IPS-20b (cell line): Measurements from ENCODE around the gene ARHGAP10.
A peak's percentile ranks its signal among the peaks of the same experiment; 100 is the strongest.

Source experiments
- H3K27ac ChIP-seq: one replicate; pipeline ENCODE4 v1.5.1; 2013; ENCODE audit warnings: low read length
- H3K27me3 ChIP-seq: 2 replicates; pipeline ENCODE4 v1.6.1; 2013; ENCODE audit warnings: mild to moderate bottlenecking, low read length, inconsistent platforms; ENCODE audit not compliant: insufficient read depth
- H3K36me3 ChIP-seq: 2 replicates; pipeline ENCODE4 v1.6.1; 2013; ENCODE audit warnings: low read depth, mild to moderate bottlenecking, inconsistent platforms, low read length, moderate library complexity; ENCODE audit not compliant: insufficient read depth
- H3K4me1 ChIP-seq: 2 replicates; pipeline ENCODE4 v1.6.1; 2013; ENCODE audit warnings: mild to moderate bottlenecking, control low read depth, inconsistent platforms, low read length, moderate library complexity; ENCODE audit not compliant: insufficient read depth
- H3K4me3 ChIP-seq: 2 replicates; pipeline ENCODE4 v1.5.1; 2013; ENCODE audit warnings: mild to moderate bottlenecking, low read length, inconsistent platforms
- H3K9ac ChIP-seq: 2 replicates; pipeline ENCODE4 v1.6.1; 2013; ENCODE audit warnings: low read depth, mild to moderate bottlenecking, inconsistent platforms, low read length, moderate library complexity
- H3K9me3 ChIP-seq: 2 replicates; pipeline ENCODE4 v1.6.1; 2013; ENCODE audit warnings: mild to moderate bottlenecking, low read depth, low read length, inconsistent platforms; ENCODE audit not compliant: insufficient read depth

ARHGAP10 gene

DNA sequence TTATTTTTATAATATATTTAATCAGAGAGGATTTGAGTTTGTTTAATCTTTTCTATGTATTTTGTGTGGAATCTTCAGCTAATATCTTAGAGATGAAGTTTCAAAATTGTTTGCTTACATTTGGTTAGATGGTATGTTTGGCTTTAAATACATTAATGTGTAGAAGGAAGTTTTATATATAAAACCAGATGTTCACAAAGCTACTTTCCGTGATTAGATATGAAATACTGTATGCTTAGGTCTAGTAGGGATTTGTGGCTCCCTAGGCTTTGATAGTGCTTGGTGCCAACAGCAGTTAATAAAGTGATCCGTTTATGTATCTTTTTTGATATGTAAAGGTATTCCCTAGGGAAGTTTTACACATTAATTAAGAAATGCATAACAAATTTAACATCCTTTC lies 223.0 kb downstream of the ARHGAP10 start:
- Histone ChIP-seq H3K9me3 (no peaks in the 10 kb centered on the region), H3K36me3 (no peaks in the 10 kb centered on the region), H3K4me3 (no peak overlapping the region), H3K4me1 (peaks cover 34% of the 10 kb centered on the region; the same call in 1 of the 2 replicates), H3K27me3 (no peaks in the 10 kb centered on the region), H3K9ac (no peak overlapping the region), H3K27ac (no peak overlapping the region)

DNA sequence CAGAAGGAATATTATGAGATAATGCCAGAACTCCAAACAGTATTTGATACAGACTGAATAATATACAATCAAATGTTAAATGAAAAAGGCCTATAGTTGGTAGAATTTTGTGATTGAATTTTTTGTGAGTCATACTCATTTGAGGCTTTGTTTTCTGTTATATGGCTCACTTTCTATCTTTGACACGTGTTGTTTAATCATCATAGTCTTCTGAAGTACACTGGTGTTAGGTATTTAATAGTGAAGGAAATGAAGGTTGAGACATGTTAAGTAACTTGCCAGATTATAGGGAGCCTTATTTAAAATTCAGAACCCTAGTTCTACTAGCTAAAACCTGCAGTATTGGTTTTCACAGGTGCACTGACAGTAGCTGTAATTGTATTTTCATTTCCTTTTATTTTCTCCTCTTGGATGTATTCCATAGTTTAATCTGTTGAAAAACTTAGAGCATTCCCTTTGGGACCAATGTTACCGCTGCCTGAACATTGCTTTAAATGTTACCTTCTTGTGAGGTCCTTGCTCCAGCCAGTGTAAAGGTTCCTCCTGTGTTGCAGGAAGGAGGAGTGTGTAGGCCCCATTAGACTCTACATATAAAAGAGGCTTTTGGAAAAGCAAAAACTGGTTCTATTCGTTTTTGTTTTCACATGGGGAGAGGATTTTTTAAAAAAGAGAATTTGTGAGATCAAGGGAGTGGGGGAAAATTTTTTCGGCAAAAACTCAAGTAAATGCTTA lies 224.1 kb downstream of the ARHGAP10 start:
- peak overlapping the region; percentile 11; the same call in 1 of the 2 replicates for H3K9ac ChIP-seq
- no peaks in the 10 kb centered on the region for H3K36me3 ChIP-seq
- H3K27me3 ChIP-seq, result no peaks in the 10 kb centered on the region
- H3K27ac ChIP-seq, result no peak overlapping the region
- H3K9me3 ChIP-seq, result no peaks in the 10 kb centered on the region
- peaks cover 34% of the 10 kb centered on the region; the same call in 1 of the 2 replicates for H3K4me1 ChIP-seq
- peak overlapping the region; percentile 21 for H3K4me3 ChIP-seq

DNA sequence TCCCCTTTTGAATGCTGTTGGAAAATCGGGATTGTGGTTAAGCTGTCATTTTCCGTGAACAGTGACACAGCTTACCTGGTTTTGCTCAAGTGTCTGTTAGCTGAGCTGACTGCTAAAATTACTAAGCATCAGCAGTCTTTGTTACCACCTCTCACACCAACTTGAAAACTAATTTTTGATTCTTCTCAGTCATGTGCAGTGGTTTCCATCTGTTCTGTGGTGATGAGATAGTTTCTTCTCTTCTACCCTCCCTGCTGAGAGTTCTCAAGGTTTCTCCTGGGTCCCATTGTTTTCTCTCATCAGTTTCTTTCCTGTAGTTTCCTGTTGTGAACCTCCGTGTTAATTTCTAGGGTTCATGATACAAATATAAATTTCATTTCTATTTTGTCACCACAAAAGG lies 225.6 kb downstream of the ARHGAP10 start:
- Histone ChIP-seq H3K9ac (0 out of 2 replicates have a peak overlapping the region, but pooled peaks have one; percentile 1), H3K4me3 (no peak overlapping the region), H3K4me1 (peaks cover 38% of the 10 kb centered on the region; the same call in 1 of the 2 replicates), H3K27ac (peak overlapping the region; percentile 1), H3K36me3 (no peaks in the 10 kb centered on the region), H3K9me3 (no peaks in the 10 kb centered on the region), H3K27me3 (no peaks in the 10 kb centered on the region)

DNA sequence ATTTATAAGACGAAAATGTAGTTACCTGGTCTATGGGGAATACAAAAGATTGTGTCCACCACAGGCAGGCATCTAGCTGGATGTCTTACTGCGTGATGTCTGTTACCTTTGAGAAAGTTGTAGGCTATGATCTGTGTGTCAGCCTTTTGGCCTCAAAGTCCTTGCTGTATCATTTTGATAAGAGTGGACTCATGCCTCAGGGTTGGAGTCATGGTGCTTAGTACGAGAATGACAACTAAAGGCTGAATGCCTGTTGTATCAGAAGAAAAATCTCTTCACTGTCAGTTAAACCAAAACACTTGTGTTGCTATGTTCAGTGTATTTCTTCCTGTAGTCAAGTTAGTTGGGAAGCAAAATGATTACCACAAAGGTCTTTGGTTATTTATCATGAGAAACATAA lies 226.2 kb downstream of the ARHGAP10 start:
- H3K9ac ChIP-seq, result no peak overlapping the region
- H3K27ac ChIP-seq, result no peak overlapping the region
- no peaks in the 10 kb centered on the region for H3K9me3 ChIP-seq
- H3K36me3 ChIP-seq, result no peaks in the 10 kb centered on the region
- peaks cover 38% of the 10 kb centered on the region; the same call in 1 of the 2 replicates for H3K4me1 ChIP-seq
- H3K4me3 ChIP-seq, result no peak overlapping the region
- no peaks in the 10 kb centered on the region for H3K27me3 ChIP-seq

DNA sequence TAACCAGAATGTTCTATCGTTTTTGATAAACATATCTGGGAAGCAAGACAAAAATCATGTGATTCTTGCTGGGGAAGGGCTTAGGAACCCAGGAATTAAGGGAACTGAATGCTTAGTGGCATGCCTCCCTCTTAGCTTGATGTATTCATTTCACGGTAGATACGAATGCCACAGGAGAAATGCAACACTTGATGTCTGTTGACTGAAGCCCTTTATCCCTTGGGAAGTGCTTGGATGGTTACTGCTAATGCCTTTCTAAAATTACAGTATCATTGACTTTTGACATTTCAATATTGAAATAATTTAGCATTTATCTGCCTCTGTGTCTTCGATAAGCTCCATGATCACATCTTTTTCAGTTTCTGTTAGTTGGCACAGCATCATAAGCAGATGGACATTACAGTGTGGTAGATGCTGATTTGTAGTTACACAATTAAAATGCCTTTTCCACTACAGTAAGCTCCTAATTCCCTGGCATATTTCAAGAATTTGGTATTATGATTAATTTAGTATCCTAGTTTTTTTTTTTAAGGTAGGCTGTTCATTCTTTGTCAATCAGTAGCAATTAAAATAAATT lies 226.7 kb downstream of the ARHGAP10 start:
- no peaks in the 10 kb centered on the region for H3K36me3 ChIP-seq
- H3K9me3 ChIP-seq, result no peaks in the 10 kb centered on the region
- no peaks in the 10 kb centered on the region for H3K27me3 ChIP-seq
- no peak overlapping the region for H3K4me3 ChIP-seq
- H3K4me1 ChIP-seq, result peaks cover 38% of the 10 kb centered on the region; the same call in 1 of the 2 replicates
- no peak overlapping the region for H3K9ac ChIP-seq
- no peak overlapping the region for H3K27ac ChIP-seq

DNA sequence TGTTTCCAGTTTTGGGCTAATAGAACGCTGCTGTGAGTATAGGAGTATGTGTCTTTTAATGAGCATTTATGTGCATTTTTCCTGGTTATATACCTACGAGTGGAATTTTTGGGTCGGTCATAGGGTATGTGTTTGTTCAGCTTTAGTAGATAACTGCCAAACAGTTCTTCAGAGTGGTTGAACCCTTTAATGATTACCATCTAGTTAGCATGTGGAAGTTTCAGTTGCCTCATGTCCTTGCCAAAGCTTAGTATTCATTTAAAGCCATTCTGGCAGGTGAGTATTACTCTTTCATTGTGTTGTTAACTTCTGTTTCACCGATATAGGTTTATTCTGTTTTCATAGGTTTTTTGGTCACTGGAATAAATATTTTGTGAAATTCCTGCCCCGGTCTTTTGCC lies 229.1 kb downstream of the ARHGAP10 start:
- Histone ChIP-seq H3K36me3 (no peaks in the 10 kb centered on the region), H3K4me1 (peaks cover 27% of the 10 kb centered on the region; the same call in 1 of the 2 replicates), H3K9ac (no peak overlapping the region)

DNA sequence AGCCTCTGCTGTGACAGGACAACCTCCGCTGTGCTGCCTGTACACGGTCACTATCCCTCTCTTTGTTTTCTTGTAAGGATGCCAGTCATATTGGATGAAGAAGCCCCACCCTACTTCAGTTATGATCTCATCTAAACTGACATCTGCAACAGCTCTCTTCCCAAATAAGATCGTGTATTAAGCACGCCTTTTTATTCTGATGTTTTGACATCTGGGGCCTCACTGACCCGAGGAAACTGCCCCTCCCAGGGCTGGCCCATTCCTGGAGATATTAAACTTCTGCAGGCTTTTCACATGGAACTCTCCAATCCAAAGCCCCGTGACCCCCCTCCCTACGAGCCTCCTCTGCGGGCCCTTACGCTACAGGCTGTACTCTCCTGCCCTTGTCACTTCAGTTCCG lies 232.0 kb downstream of the ARHGAP10 start:
- Histone ChIP-seq H3K4me1 (peaks cover 7% of the 10 kb centered on the region; the same call in 1 of the 2 replicates), H3K36me3 (no peaks in the 10 kb centered on the region), H3K27ac (no peak overlapping the region), H3K27me3 (no peaks in the 10 kb centered on the region), H3K4me3 (no peak overlapping the region), H3K9me3 (no peaks in the 10 kb centered on the region), H3K9ac (no peak overlapping the region)

More for the DNA sequence above, 229.1 kb downstream of the ARHGAP10 start:
- Histone ChIP-seq H3K4me3 (no peak overlapping the region), H3K27me3 (no peaks in the 10 kb centered on the region), H3K27ac (no peak overlapping the region), H3K9me3 (no peaks in the 10 kb centered on the region)

DNA sequence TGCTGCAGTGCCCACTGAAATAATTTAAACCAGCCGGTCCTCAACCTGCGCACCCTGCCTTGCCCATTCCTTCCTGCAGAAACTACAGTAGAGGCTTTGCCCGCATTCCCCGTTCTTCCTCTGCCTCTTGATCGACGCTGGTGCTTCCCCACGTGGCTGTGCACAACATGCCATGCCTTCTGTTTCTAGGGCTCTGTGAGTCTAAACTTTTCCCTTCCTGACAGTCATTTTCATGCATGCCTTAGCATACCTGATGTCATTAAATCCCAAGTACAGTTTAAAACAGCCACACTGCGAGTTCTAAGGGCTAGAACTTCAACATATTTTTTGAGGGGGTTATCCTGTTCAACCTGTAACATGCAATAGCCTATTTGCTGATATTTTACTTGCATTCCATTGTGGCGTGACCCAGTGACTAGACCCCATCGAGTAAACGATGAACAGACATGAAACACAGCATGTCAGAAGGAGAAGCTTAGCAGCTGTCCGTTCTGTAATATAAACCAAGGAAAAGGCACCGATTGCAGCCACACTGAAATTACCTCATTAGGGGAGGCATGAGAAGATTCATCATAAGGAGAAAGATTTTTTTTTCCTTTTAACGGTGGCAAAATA lies 232.5 kb downstream of the ARHGAP10 start:
- H3K9me3 ChIP-seq, result no peaks in the 10 kb centered on the region
- peaks cover 7% of the 10 kb centered on the region; the same call in 1 of the 2 replicates for H3K4me1 ChIP-seq
- no peak overlapping the region for H3K27ac ChIP-seq
- no peak overlapping the region for H3K4me3 ChIP-seq
- H3K36me3 ChIP-seq, result no peaks in the 10 kb centered on the region
- no peaks in the 10 kb centered on the region for H3K27me3 ChIP-seq
- H3K9ac ChIP-seq, result no peak overlapping the region

DNA sequence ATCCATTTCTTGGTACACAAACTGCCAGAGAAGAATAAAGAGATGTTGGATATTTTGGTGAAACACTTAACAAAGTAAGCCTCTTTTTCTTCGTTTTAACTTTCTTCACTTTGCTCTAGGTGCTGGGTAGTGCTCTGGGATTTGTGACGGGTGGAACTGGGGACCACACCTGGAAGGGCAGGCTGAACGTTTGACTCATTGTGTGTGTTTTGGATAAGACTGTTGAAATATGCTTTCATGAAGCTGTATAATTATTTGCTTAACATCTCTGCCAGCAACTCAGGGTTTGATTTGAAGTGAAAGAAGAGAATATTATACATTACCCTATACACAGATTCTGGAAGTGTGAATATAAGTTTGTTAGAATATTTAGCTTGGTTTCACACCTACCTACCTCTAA lies 233.2 kb downstream of the ARHGAP10 start:
- no peaks in the 10 kb centered on the region for H3K9me3 ChIP-seq
- H3K36me3 ChIP-seq, result no peaks in the 10 kb centered on the region

DNA sequence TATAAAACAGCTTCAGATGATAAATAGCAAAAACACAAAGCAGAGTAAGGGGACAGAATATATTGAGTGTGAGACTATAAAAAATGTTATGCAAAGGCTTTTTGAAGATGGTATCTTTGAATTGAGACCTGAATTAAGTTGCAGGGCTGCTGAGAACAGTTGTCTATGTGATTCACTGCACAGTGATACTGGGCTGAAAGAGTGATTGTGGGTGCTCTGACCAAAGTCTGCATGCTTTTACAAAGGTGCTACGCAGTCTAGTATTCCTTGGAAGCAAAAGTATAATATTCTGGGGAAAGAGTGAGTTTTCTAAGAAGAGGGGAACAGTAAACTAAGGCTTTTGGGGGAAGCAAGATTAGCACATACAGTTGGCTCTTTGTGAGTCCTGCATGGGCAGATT lies 234.0 kb downstream of the ARHGAP10 start:
- no peak overlapping the region for H3K27ac ChIP-seq
- peaks cover 7% of the 10 kb centered on the region; the same call in 1 of the 2 replicates for H3K4me1 ChIP-seq
- no peaks in the 10 kb centered on the region for H3K36me3 ChIP-seq

More for the DNA sequence above, 233.2 kb downstream of the ARHGAP10 start:
- H3K4me3 ChIP-seq, result no peak overlapping the region
- H3K4me1 ChIP-seq, result peaks cover 7% of the 10 kb centered on the region; the same call in 1 of the 2 replicates
- H3K27me3 ChIP-seq, result no peaks in the 10 kb centered on the region
- no peak overlapping the region for H3K9ac ChIP-seq
- H3K27ac ChIP-seq, result no peak overlapping the region

DNA sequence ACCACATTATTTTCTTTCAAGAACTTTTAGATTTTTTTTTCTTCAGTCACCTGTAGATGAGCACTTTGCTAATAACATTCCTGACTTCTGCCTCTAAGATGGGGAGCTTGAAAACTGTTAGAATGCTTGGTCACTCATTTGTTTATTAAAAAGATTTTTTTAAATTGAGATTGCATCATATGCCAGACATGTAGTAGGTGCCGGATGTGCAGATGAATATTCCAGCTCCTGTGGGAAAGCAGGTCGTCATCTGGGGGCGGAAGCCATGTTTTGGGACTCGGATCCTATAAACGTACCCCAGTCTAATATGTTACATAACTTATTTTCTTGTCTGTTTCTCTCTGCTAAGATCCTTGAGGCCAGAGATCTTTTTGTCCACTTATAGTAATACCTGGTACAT lies 236.8 kb downstream of the ARHGAP10 start:
- Histone ChIP-seq H3K4me3 (no peak overlapping the region), H3K4me1 (peaks cover 7% of the 10 kb centered on the region; the same call in 1 of the 2 replicates), H3K9ac (no peak overlapping the region), H3K27me3 (no peaks in the 10 kb centered on the region), H3K9me3 (peaks cover under 1% of the 10 kb centered on the region; the same call in 1 of the 2 replicates), H3K36me3 (no peaks in the 10 kb centered on the region), H3K27ac (no peak overlapping the region)

More for the DNA sequence above, 234.0 kb downstream of the ARHGAP10 start:
- Histone ChIP-seq H3K9ac (no peak overlapping the region), H3K9me3 (no peaks in the 10 kb centered on the region), H3K27me3 (no peaks in the 10 kb centered on the region), H3K4me3 (no peak overlapping the region)
